Neuronal stem cell (in vitro differentiated cells): Measurements from ENCODE around the gene GPR142. TPM values are rescaled to one million over a fixed set of nuclear protein-coding genes. Genes with fewer than 3 reads are reported as not detected.

Source experiments
- small RNA-seq: library from polyadenylated mRNA; stranded (forward); fragments of <200 nt; extraction: miRNeasy Mini kit (QIAGEN cat#:217004); gene quantifications from one replicate; pipeline ENCODE3, GENCODE V24; 2013; ENCODE audit not compliant: insufficient read depth

The GPR142 gene

Small RNAs within 50 kb of the gene (small RNA-seq; reads per million reads assigned to genes)
- gene RNA5SP448, result not detected
